Panc1 (cell line): ENCODE measurements around the gene ASCC1. TPM values are rescaled to one million over a fixed set of nuclear protein-coding genes. Genes with fewer than 3 reads are reported as not detected.
A peak's percentile ranks its signal among the peaks of the same experiment; 100 is the strongest.

Experiments used
- ATAC-seq: fragments of 200-7000 bp; cut with Tn5 transposase; 2 replicates; pipeline ENCODE4 v1.9.1; 2020; ENCODE audit warnings: mild to moderate bottlenecking, moderate library complexity
- BruUV-seq: library from RNA; stranded (reverse); fragments of 400-500 nt; replicated peaks from 2 replicates; lab custom pipeline; 2021; lab: Mats Ljungman, UMichigan
- CTCF ChIA-PET: fragments of 300-600 bp; sonication (Branson Sonifier 250); formaldehyde crosslinking; loops from one replicate; lab custom pipeline; 2022; ENCODE audit warnings: antibody characterized with exemption; lab: Charles Lee
- POLR2A ChIA-PET: fragments of 300-600 bp; sonication (Branson Sonifier 250); formaldehyde crosslinking; loops from one replicate; lab custom pipeline; 2022; ENCODE audit warnings: antibody characterized with exemption; lab: Charles Lee
- DNase-seq: peaks from one replicate; pipeline ENCODE4 v3.0.0-alpha.2; 2010; ENCODE audit warnings: low read depth, low spot score
- H3K27ac ChIP-seq: 2 replicates; pipeline ENCODE4 v1.5.1; 2011; ENCODE audit warnings: mild to moderate bottlenecking, low read length, inconsistent platforms
- H3K27me3 ChIP-seq: fragments of 200-500 bp; sonication (Bioruptor generic); 2 replicates; pipeline ENCODE4 v1.6.0; 2014; ENCODE audit warnings: low read length, inconsistent platforms; ENCODE audit not compliant: control insufficient read depth, insufficient read depth
- H3K36me3 ChIP-seq: fragments of 200-500 bp; sonication (Bioruptor generic); 2 replicates; pipeline ENCODE4 v1.5.1; 2014; ENCODE audit warnings: inconsistent platforms, mild to moderate bottlenecking, low read length, moderate library complexity; ENCODE audit not compliant: control insufficient read depth, insufficient read depth
- H3K4me1 ChIP-seq: 2 replicates; pipeline ENCODE4 v1.5.1; 2011; ENCODE audit warnings: inconsistent platforms, mild to moderate bottlenecking, low read length, moderate library complexity; ENCODE audit not compliant: control insufficient read depth, insufficient read depth
- H3K4me3 ChIP-seq, 2 experiments: 2 replicates each; pipeline ENCODE4 v1.5.1; 2011 to 2012; ENCODE audit warnings: low read depth in 2 of 2, low read length in 2 of 2, mild to moderate bottlenecking in 2 of 2, inconsistent platforms in 1 of 2, moderate library complexity in 1 of 2
- H3K9me3 ChIP-seq: fragments of 200-500 bp; sonication (Bioruptor generic); 2 replicates; pipeline ENCODE4 v1.5.1; 2014; ENCODE audit warnings: low read depth, mild to moderate bottlenecking, inconsistent platforms, low read length, moderate library complexity; ENCODE audit not compliant: control insufficient read depth, insufficient read depth
- POLR2AphosphoS5 ChIP-seq: IDR thresholded peaks from 2 replicates; pipeline ENCODE4 v1.6.1; 2012; ENCODE audit warnings: mild to moderate bottlenecking, low read depth, low read length, moderate library complexity
- SIN3A ChIP-seq: IDR thresholded peaks from 2 replicates; pipeline ENCODE4 v1.6.1; 2012; ENCODE audit warnings: low read depth, mild to moderate bottlenecking, low read length, moderate library complexity, borderline replicate concordance; ENCODE audit not compliant: insufficient read depth
- TCF7L2 ChIP-seq: IDR thresholded peaks from 2 replicates; pipeline ENCODE4 v1.6.1; 2011; ENCODE audit warnings: mild to moderate bottlenecking, low read depth, low read length, inconsistent platforms
- in situ Hi-C: cut with HindIII; loops from 2 replicates; pipeline ENCODE4 v1.10.0; 2016; ENCODE audit warnings: low sequenced_read_pairs, low pct_unique_long_range_greater_than_20kb
- intact Hi-C: fragments of 100-400 bp; cut with micrococcal nuclease; formaldehyde crosslinking; loops from one replicate; pipeline ENCODE4 v1.10.0; 2022; ENCODE audit not compliant: unreplicated experiment
- total RNA-seq: library from RNA; stranded (reverse); gene quantifications from one replicate; pipeline ENCODE4 v1.2.1, GENCODE V29; 2021; ENCODE audit not compliant: unreplicated experiment
- TF ChIP-seq, protein P1 (sequence below): fragments of 450-650 bp; IDR thresholded peaks from 2 replicates; pipeline ENCODE4 v1.5.1; 2017; ENCODE audit warnings: mild to moderate bottlenecking
- TF ChIP-seq, protein P2 (sequence below), 2 experiments: IDR thresholded peaks; 2 replicates each; pipeline ENCODE4 v1.6.1; 2011 to 2012; ENCODE audit warnings: low read depth in 2 of 2, control low read depth in 1 of 2, low read length in 1 of 2, mild to moderate bottlenecking in 1 of 2, moderate library complexity in 1 of 2; ENCODE audit not compliant: insufficient read depth in 1 of 2

The ASCC1 gene
- total RNA-seq, 1 experiment from 2014 or later, result 114 TPM

DNA sequence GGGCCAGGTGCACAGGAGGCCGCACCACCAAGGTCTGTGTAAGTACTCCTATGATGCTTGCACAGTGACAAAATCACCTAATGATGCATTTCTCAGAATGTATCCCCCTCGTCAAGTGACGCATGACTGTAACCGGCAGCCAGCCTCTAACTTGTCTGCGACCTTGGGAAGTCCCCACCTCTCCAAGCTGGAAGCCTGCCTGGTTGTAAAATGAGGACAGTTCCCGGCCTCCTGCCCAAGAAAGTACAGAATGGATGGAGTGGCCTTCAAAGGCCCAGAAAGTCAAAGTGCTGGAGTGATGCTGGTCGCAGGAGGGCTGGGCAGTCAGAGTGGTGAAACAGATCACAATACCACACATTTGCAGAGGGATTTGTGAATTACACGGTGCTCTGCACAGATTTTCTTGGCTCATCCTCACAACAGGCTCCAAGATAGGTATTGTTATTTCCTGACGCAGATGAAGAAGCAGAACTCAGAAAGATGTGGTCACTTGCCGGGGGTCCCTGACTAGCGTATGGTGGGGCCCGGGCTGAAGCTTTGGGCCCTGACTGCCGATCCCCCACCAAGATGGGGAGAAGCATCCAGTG, 150.5 kb downstream of the ASCC1 start:
- DNase-seq (no peak), ATAC-seq (peak; percentile 14)
- H3K27me3 ChIP-seq, result no peaks in the 10 kb centered on the region
- peaks cover 59% of the 10 kb centered on the region for H3K4me1 ChIP-seq
- no peak for TF ChIP-seq TCF7L2
- TF ChIP-seq, protein P1, sequence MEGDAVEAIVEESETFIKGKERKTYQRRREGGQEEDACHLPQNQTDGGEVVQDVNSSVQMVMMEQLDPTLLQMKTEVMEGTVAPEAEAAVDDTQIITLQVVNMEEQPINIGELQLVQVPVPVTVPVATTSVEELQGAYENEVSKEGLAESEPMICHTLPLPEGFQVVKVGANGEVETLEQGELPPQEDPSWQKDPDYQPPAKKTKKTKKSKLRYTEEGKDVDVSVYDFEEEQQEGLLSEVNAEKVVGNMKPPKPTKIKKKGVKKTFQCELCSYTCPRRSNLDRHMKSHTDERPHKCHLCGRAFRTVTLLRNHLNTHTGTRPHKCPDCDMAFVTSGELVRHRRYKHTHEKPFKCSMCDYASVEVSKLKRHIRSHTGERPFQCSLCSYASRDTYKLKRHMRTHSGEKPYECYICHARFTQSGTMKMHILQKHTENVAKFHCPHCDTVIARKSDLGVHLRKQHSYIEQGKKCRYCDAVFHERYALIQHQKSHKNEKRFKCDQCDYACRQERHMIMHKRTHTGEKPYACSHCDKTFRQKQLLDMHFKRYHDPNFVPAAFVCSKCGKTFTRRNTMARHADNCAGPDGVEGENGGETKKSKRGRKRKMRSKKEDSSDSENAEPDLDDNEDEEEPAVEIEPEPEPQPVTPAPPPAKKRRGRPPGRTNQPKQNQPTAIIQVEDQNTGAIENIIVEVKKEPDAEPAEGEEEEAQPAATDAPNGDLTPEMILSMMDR, result no peak
- TF ChIP-seq, protein P2, sequence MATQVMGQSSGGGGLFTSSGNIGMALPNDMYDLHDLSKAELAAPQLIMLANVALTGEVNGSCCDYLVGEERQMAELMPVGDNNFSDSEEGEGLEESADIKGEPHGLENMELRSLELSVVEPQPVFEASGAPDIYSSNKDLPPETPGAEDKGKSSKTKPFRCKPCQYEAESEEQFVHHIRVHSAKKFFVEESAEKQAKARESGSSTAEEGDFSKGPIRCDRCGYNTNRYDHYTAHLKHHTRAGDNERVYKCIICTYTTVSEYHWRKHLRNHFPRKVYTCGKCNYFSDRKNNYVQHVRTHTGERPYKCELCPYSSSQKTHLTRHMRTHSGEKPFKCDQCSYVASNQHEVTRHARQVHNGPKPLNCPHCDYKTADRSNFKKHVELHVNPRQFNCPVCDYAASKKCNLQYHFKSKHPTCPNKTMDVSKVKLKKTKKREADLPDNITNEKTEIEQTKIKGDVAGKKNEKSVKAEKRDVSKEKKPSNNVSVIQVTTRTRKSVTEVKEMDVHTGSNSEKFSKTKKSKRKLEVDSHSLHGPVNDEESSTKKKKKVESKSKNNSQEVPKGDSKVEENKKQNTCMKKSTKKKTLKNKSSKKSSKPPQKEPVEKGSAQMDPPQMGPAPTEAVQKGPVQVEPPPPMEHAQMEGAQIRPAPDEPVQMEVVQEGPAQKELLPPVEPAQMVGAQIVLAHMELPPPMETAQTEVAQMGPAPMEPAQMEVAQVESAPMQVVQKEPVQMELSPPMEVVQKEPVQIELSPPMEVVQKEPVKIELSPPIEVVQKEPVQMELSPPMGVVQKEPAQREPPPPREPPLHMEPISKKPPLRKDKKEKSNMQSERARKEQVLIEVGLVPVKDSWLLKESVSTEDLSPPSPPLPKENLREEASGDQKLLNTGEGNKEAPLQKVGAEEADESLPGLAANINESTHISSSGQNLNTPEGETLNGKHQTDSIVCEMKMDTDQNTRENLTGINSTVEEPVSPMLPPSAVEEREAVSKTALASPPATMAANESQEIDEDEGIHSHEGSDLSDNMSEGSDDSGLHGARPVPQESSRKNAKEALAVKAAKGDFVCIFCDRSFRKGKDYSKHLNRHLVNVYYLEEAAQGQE (IDR thresholded peaks at IDR 0.05; ENCODE audit: insufficient read depth in 1 of 2, low read depth in 2 of 2, low read length in 1 of 2), result no peak
- TF ChIP-seq SIN3A, result no peak
- no peak for TF ChIP-seq POLR2AphosphoS5
- intact Hi-C loops (no loop called here), in situ Hi-C loops (no loop called here)
- H3K4me3 ChIP-seq, result no peak overlapping the region
- H3K9me3 ChIP-seq, result no peaks in the 10 kb centered on the region
- H3K27ac ChIP-seq, result peak overlapping the region; percentile 69
- H3K36me3 ChIP-seq, result no peaks in the 10 kb centered on the region
- no TSS peak for BruUV-seq
- ChIA-PET CTCF (interaction anchor here (0.6 to 1.3 kb wide), 2 partner anchors 17 kb away, joined by 3 read pairs; no protein-coding TSS in a partner anchor), POLR2A (no interaction called here)

DNA sequence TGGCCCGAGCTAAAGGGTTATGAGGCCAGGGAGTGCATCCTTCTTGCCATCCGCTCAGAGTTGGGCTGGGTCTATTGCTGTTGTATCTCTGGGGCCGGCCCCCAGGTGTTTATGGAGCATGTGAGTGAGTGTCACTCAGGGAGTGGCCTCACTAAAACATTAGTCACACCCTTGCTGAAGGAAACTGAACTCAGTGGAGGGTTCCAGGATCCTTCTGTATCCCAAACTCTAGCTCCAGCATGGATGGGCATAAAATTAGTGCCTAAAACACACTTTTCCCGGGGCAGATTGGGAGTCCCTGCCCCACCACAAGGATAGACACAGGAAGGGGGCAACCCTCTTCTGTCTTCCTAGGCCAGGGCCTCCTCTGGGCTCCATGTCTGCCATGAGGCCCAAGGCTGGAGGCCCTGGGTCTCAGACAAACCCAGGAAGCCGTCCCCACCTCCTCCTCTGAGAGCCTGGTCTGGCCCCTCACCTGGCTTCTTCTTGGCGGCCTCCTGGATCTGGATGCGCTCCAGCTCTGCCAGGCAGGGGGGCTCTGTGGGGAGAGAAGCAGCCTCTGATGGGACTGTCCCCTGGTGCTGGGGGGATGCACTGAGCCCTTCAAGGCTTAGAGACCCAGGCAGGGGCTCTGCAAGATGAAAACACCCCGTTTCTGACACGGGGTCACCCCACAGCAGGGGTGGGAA, 152.2 kb downstream of the ASCC1 start:
- DNase-seq (peak; percentile 10), ATAC-seq (peak; percentile 13; the same call in 1 of the 2 replicates)
- no peak for TF ChIP-seq SIN3A
- TF ChIP-seq, protein P1, result no peak
- no peak for TF ChIP-seq TCF7L2
- TF ChIP-seq POLR2AphosphoS5, result no peak
- TF ChIP-seq, protein P2 (IDR thresholded peaks at IDR 0.05; ENCODE audit: insufficient read depth in 1 of 2, low read depth in 2 of 2, low read length in 1 of 2), result no peak
- H3K36me3 ChIP-seq, result no peaks in the 10 kb centered on the region
- POLR2A ChIA-PET, result interaction anchor here (0.6 kb wide), 1 partner anchor 99 kb away, joined by 3 read pairs; no protein-coding TSS in a partner anchor
- no TSS peak for BruUV-seq
- H3K4me1 ChIP-seq, result peaks cover 51% of the 10 kb centered on the region
- in situ Hi-C loops (no loop called here), intact Hi-C loops (no loop called here)
- no peaks in the 10 kb centered on the region for H3K27me3 ChIP-seq
- H3K27ac ChIP-seq, result peak overlapping the region; percentile 67
- H3K4me3 ChIP-seq, result no peak overlapping the region
- H3K9me3 ChIP-seq, result no peaks in the 10 kb centered on the region
- CTCF ChIA-PET, result no interaction called here
